Choroid plexus epithelial cell (primary cell): ENCODE measurements around the gene IL4.

ENCODE experiments used
- DNase-seq: peaks from one replicate; pipeline ENCODE4 v3.0.0-alpha.2; 2010; ENCODE audit warnings: low read depth
- H3K4me3 ChIP-seq: 2 replicates; pipeline ENCODE4 v1.5.1; 2011; ENCODE audit warnings: low read depth, mild to moderate bottlenecking, control low read depth, low read length, moderate library complexity
- TF ChIP-seq, protein P1 (sequence below): conservative IDR thresholded peaks from 2 replicates; pipeline ENCODE4 v1.5.1; 2011; ENCODE audit warnings: low read depth, mild to moderate bottlenecking, control low read depth, inconsistent platforms, low read length, moderate library complexity

Gene IL4

DNA sequence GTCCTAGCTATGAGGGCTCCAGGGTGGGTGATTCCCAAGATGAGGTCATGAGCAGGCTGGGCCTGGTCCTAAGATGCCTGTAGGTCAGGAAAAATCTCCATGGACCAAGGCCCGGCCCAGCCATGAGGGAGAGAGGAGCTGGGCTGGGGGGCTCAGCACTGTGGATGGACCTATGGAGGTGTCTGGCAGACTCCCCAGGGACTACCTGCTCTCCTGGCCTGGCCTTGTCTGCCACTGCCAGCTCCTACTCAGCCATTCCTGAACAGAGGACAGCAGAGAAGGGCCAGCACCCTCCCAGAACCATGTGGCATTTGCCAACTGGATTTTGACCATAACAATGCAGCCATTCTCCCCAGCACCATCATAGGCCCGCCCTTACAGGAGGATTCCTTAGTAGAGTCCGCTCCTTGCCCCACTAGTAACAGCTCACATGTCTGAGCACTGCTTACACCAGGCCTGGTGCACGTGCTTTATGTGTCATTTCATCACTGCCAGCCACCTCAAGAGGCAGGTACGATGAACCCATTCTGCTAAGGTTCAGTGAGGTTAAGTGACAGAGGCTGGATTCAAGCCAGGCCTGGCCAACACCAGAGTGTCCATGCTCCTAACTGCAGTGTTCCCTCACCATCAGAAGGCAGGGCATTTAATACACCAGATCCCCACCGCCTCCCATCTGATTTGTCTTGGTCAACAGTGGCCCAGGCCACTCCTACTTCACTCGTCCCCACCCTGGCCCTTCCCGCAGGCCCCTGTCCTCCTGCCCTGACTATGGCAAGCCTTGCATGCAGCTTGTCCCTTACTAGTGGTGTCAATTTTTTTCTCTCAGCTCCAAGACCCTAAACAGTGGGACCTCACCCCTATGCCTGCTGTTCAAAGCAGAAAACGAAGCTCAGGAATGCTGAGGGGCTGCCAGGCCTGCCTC lies 15.1 kb upstream of the IL4 start:
- TF ChIP-seq, protein P1, sequence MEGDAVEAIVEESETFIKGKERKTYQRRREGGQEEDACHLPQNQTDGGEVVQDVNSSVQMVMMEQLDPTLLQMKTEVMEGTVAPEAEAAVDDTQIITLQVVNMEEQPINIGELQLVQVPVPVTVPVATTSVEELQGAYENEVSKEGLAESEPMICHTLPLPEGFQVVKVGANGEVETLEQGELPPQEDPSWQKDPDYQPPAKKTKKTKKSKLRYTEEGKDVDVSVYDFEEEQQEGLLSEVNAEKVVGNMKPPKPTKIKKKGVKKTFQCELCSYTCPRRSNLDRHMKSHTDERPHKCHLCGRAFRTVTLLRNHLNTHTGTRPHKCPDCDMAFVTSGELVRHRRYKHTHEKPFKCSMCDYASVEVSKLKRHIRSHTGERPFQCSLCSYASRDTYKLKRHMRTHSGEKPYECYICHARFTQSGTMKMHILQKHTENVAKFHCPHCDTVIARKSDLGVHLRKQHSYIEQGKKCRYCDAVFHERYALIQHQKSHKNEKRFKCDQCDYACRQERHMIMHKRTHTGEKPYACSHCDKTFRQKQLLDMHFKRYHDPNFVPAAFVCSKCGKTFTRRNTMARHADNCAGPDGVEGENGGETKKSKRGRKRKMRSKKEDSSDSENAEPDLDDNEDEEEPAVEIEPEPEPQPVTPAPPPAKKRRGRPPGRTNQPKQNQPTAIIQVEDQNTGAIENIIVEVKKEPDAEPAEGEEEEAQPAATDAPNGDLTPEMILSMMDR = no peak
- no peak for DNase-seq
- no peak overlapping the region for H3K4me3 ChIP-seq

GRCh38 chr5:132659598-132660493 lies 13.9 kb upstream of the IL4 start:
- TF ChIP-seq, protein P1 = no peak
- DNase-seq = no peak
- H3K4me3 ChIP-seq = no peak overlapping the region

GRCh38 chr5:132661231-132662003 lies 12.4 kb upstream of the IL4 start:
- TF ChIP-seq, protein P1 = peak; percentile 31
- H3K4me3 ChIP-seq = no peak overlapping the region
- peak; percentile 48 for DNase-seq

- TF ChIP-seq, protein P1 = no peak
- no peak overlapping the region for H3K4me3 ChIP-seq
- no peak for DNase-seq
Observed at GRCh38 chr5:132662004-132662401, 11.8 kb upstream of the IL4 start.

- peak; percentile 47 for DNase-seq
- TF ChIP-seq, protein P1 = peak; percentile 25
- no peak overlapping the region for H3K4me3 ChIP-seq
Observed at GRCh38 chr5:132662925-132663770, 10.6 kb upstream of the IL4 start.
